Measurements from ENCODE around the gene TMEM247.
"Not testable (repeated sequence)": the region's sequence is repeated elsewhere in the genome, so short reads cannot be mapped to it uniquely, and the experiment has no call there.

TMEM247 gene

GRCh38 chr2:46512185-46512584 is 32.8 kb downstream of the TMEM247 start:
- no peak for DNase-seq (ENCODE audit: low read depth)

GRCh38 chr2:46514738-46515137 is 35.4 kb downstream of the TMEM247 start:
- no peak for DNase-seq (ENCODE audit: low read depth)

- no peak for DNase-seq (ENCODE audit: low read depth)
Observed at GRCh38 chr2:46517485-46517884, 38.1 kb downstream of the TMEM247 start.

- DNase-seq (ENCODE audit: low read depth) = no peak
Observed at GRCh38 chr2:46518861-46519260, 39.5 kb downstream of the TMEM247 start.

- no peak for DNase-seq (ENCODE audit: low read depth)
Observed at GRCh38 chr2:46519265-46519664, 39.9 kb downstream of the TMEM247 start.

GRCh38 chr2:46520130-46520711 is 40.9 kb downstream of the TMEM247 start:
- DNase-seq (ENCODE audit: low read depth) = no peak

GRCh38 chr2:46521215-46521683 is 41.9 kb downstream of the TMEM247 start:
- DNase-seq (ENCODE audit: low read depth) = no peak

- not testable (repeated sequence) for DNase-seq (ENCODE audit: low read depth)
Observed at GRCh38 chr2:46522385-46522784, 43.0 kb downstream of the TMEM247 start.

GRCh38 chr2:46525522-46526155 is 46.3 kb downstream of the TMEM247 start:
- DNase-seq (ENCODE audit: low read depth) = no peak

- DNase-seq (ENCODE audit: low read depth) = no peak
Observed at GRCh38 chr2:46528880-46529279, 49.5 kb downstream of the TMEM247 start.

GRCh38 chr2:46530639-46531038 is 51.3 kb downstream of the TMEM247 start:
- no peak for DNase-seq (ENCODE audit: low read depth)

- no peak for DNase-seq (ENCODE audit: low read depth)
Observed at GRCh38 chr2:46531863-46532262, 52.5 kb downstream of the TMEM247 start.

Measured in fibroblast of the conjunctiva (primary cell).